K562 (cell line): ENCODE measurements around the gene MON1A. TPM values are rescaled to one million over a fixed set of nuclear protein-coding genes. Genes with fewer than 3 reads are reported as not detected.

Experiments
- ATAC-seq: fragments of 200-7000 bp; cut with Tn5 transposase; 3 replicates; pipeline ENCODE4 v1.9.1; 2020; ENCODE audit warnings: moderate library complexity
- BruUV-seq: library from RNA; stranded (reverse); fragments of 400-500 nt; replicated peaks from 2 replicates; lab custom pipeline; 2021; lab: Mats Ljungman, UMichigan
- CTCF ChIA-PET: fragments of 300-600 bp; formaldehyde crosslinking; extraction: SDS; loops from one replicate; lab custom pipeline; 2021; ENCODE audit warnings: low intra/inter-chr PET ratio; lab: Yijun Ruan, JAX
- POLR2A ChIA-PET: fragments of 300-600, 350-650 bp; sonication (Branson Sonifier 250); formaldehyde crosslinking; extraction: SDS; loops from one replicate; lab custom pipeline; 2021; ENCODE audit warnings: antibody characterized with exemption, inconsistent platforms; lab: Yijun Ruan, JAX
- DNase-seq, 4 experiments: peaks; one replicate each; pipeline versions ENCODE4 v3.0.0 to v3.0.0-alpha.2; 2011 to 2018; ENCODE audit warnings: low spot score in 3 of 4, mixed read lengths in 3 of 4; ENCODE audit errors: extremely low read depth in 1 of 4
- FAIRE-seq: peaks from 2 replicates; lab custom pipeline; 2011; peaks lifted over from hg19 to GRCh38; lab: Jason Lieb, UNC
- H2AFZ ChIP-seq: 2 replicates; pipeline ENCODE4 v1.6.0; 2011; ENCODE audit warnings: low read depth, low read length, control low read depth, inconsistent platforms
- H3K27ac ChIP-seq: fragments of 200-600 bp; 3 replicates; pipeline ENCODE4 v1.8.0; 2011; ENCODE audit warnings: low read depth, mild to moderate bottlenecking, control low read depth, inconsistent platforms, low read length, moderate library complexity, mixed read lengths; ENCODE audit errors: extremely low read depth
- H3K27me3 ChIP-seq, 2 experiments: fragments of 300-600 bp in 1 of 2; 2 replicates in 1 of 2; 3 replicates in 1 of 2; pipeline versions ENCODE4 v1.6.0 to v1.8.0; 2011; ENCODE audit warnings: inconsistent platforms in 2 of 2, low read length in 2 of 2, mild to moderate bottlenecking in 1 of 2, mixed read lengths in 1 of 2, moderate library complexity in 1 of 2; ENCODE audit not compliant: control insufficient read depth in 2 of 2, insufficient read depth in 2 of 2
- H3K36me3 ChIP-seq: fragments of 300-600 bp; 3 replicates; pipeline ENCODE4 v1.8.0; 2011; ENCODE audit warnings: mild to moderate bottlenecking, low read length, inconsistent platforms; ENCODE audit not compliant: control insufficient read depth, insufficient read depth
- H3K4me1 ChIP-seq, 2 experiments: fragments of 200-600 bp in 1 of 2; replicated peaks in 1 of 2; 2 replicates in 1 of 2; 3 replicates in 1 of 2; pipeline versions ENCODE4 v1.5.1 to v1.8.0; 2011; ENCODE audit warnings: inconsistent platforms in 2 of 2, low read length in 2 of 2, mild to moderate bottlenecking in 1 of 2, mixed read lengths in 1 of 2, moderate library complexity in 1 of 2; ENCODE audit not compliant: control insufficient read depth in 2 of 2, insufficient read depth in 2 of 2
- H3K4me2 ChIP-seq: 2 replicates; pipeline ENCODE4 v1.6.1; 2011; ENCODE audit warnings: low read length, control low read depth, inconsistent platforms, mixed read lengths; ENCODE audit not compliant: insufficient read depth
- H3K4me3 ChIP-seq: fragments of 200-600 bp; sonication (generic), shearing (Covaris generic); 2 replicates; pipeline ENCODE4 v1.5.1; 2016; ENCODE audit warnings: control low read depth, inconsistent platforms
- H3K79me2 ChIP-seq: fragments of 200-600 bp; 3 replicates; pipeline ENCODE4 v1.8.0; 2011; ENCODE audit warnings: low read length, inconsistent platforms; ENCODE audit not compliant: control insufficient read depth, insufficient read depth
- H3K9ac ChIP-seq, 2 experiments: 2 replicates each; pipeline versions ENCODE4 v1.6.0 to v1.6.1; 2011; ENCODE audit warnings: low read depth in 2 of 2, low read length in 2 of 2, control low read depth in 1 of 2, inconsistent platforms in 1 of 2, mild to moderate bottlenecking in 1 of 2, mixed read lengths in 1 of 2; ENCODE audit not compliant: insufficient read depth in 1 of 2
- H3K9me1 ChIP-seq: one replicate; pipeline ENCODE4 v1.6.0; 2011; ENCODE audit warnings: inconsistent platforms, mild to moderate bottlenecking, low read length, moderate library complexity; ENCODE audit not compliant: control insufficient read depth, insufficient read depth
- H3K9me3 ChIP-seq: replicated peaks from 2 replicates; pipeline ENCODE4 v1.5.1; 2011; ENCODE audit warnings: low read depth, low read length, inconsistent platforms; ENCODE audit not compliant: control insufficient read depth, insufficient read depth
- H4K20me1 ChIP-seq: replicated peaks from 2 replicates; pipeline ENCODE4 v1.6.1; 2011; ENCODE audit warnings: low read length, inconsistent platforms, mixed read lengths; ENCODE audit not compliant: control insufficient read depth, insufficient read depth
- CEBPB ChIP-seq: fragments of 450-650 bp; IDR thresholded peaks from 2 replicates; pipeline ENCODE4 v1.6.1; 2016; ENCODE audit warnings: missing genetic modification characterization, missing compliant biosample characterization
- CEBPG ChIP-seq, 3 experiments: fragments of 200-800 bp in 1 of 3; sonication (Bioruptor generic) in 1 of 3; sonication (generic) in 1 of 3; formaldehyde crosslinking in 1 of 3; IDR thresholded peaks in 2 of 3; conservative IDR thresholded peaks in 1 of 3; 2 replicates each; pipeline versions ENCODE4 v1.6.1 to v1.8.0; 2016 to 2022; ENCODE audit warnings: missing compliant biosample characterization in 2 of 3, missing genetic modification characterization in 2 of 3, mild to moderate bottlenecking in 1 of 3, missing genetic modification reagents in 1 of 3
- KDM1A ChIP-seq, 2 experiments: fragments of 450-650 bp; IDR thresholded peaks; 2 replicates each; pipeline ENCODE4 v1.6.1; 2016; ENCODE audit warnings: mild to moderate bottlenecking in 2 of 2
- ZC3H11A ChIP-seq: IDR thresholded peaks from 2 replicates; pipeline ENCODE4 v1.6.1; 2012; ENCODE audit warnings: low read depth, low read length, improper control_type of control experiment
- ZNF212 ChIP-seq: fragments of 450-650 bp; formaldehyde crosslinking; IDR thresholded peaks from 2 replicates; pipeline ENCODE4 v1.4.0; 2020; ENCODE audit warnings: mild to moderate bottlenecking
- ZNF224 ChIP-seq: sonication (generic); formaldehyde crosslinking; IDR thresholded peaks from 2 replicates; pipeline ENCODE4 v1.8.0; 2022; ENCODE audit warnings: mild to moderate bottlenecking, missing genetic modification reagents
- ZNF282 ChIP-seq: sonication (generic); formaldehyde crosslinking; IDR thresholded peaks from 2 replicates; pipeline ENCODE4 v1.8.1; 2023; ENCODE audit warnings: missing genetic modification reagents
- ZSCAN32 ChIP-seq: fragments of 450-650 bp; formaldehyde crosslinking; IDR thresholded peaks from 2 replicates; pipeline ENCODE4 v1.4.0; 2020; ENCODE audit warnings: mild to moderate bottlenecking, moderate library complexity
- WGBS: fragments of 100-300 bp; shearing (Covaris generic); methylation state at CpG from one replicate; pipeline ENCODE4 v1.1.6; 2016; ENCODE audit warnings: low coverage, mixed read lengths; ENCODE audit not compliant: insufficient coverage; ENCODE audit errors: missing lambda C conversion rate; 5-methylcytosine and 5-hydroxymethylcytosine counted together
- in situ Hi-C: fragments of 300-500 bp; cut with MboI; formaldehyde crosslinking; loops from 4 replicates; pipeline ENCODE4 v1.15.0; 2018; ENCODE audit warnings: inconsistent platforms, mixed read lengths
- intact Hi-C: fragments of 100-400 bp; cut with micrococcal nuclease; formaldehyde crosslinking; loops from 2 replicates; pipeline ENCODE4 v1.14.2; 2022
- polyA plus RNA-seq, 8 experiments: library from polyadenylated mRNA; depleted of rRNA in 4 of 8; stranded (reverse) in 5 of 8; unstranded in 3 of 8; fragments of >200 nt; fragmentation: Nextera tagmentation in 2 of 8; fragmentation: Illumina TruSeq in 1 of 8; extraction: Ambion mirVana in 2 of 8; extraction: Trizol in 1 of 8; gene quantifications; 2 replicates each; pipeline versions ENCODE4 v1.2.1 to v1.2.3, GENCODE V29; 2011 to 2014; ENCODE audit warnings: inconsistent platforms in 1 of 8, missing spikeins in 1 of 8
- total RNA-seq, 7 experiments: library from RNA; depleted of rRNA in 6 of 7; stranded (reverse); fragments of >200 nt in 6 of 7; fragmentation: Illumina TruSeq in 2 of 7; extraction: Trizol in 2 of 7; gene quantifications; 2 replicates each; pipeline versions ENCODE4 v1.2.1 to v1.2.3, GENCODE V29; 2011 to 2021; ENCODE audit warnings: low replicate concordance in 1 of 7

Gene MON1A
- total and polyA plus RNA-seq, 9 of the 15 experiments (the other 6 are each of a cell fraction or from before 2014, with no cell fraction given), result 1.1 to 13.8 (median 6.8) TPM

DNA sequence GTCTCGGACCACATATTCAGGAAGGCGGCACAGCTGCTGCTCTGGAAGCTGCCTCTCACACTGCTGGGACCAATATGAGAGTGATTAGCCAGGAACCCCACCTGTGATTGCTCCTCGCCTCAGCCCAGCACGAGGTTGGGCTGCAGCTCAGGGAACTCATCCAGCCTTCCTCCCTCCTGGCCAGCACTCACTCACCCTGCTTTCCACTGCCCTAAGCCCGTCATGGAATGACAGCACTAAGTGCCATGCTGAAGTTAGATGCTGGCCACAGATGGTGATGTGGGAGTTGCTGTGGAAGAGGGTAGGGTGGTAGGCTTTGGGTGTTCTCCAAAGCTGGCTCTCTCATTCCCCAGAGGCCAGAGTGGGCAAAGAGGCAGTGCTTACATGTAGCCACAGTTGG lies 33.3 kb downstream of the MON1A start:
- 53% methylated on average over 3 of the region's 5 CpGs for WGBS
- Histone ChIP-seq H3K9ac (no peak overlapping the region), H3K9me1 (no peaks in the 10 kb centered on the region), H3K4me2 (no peak overlapping the region), H3K27me3 (no peaks in the 10 kb centered on the region), H4K20me1 (no peaks in the 10 kb centered on the region), H3K9me3 (no peaks in the 10 kb centered on the region), H3K36me3 (peaks cover 4% of the 10 kb centered on the region; the same call in 1 of the 3 replicates), H3K4me1 (peaks cover 4 to 13% of the 10 kb centered on the region in 2 experiments; a peak in 4 of 5 replicates), H3K79me2 (no peaks in the 10 kb centered on the region), H2AFZ (no peak overlapping the region)
- CTCF ChIA-PET, result no interaction called here
- intact Hi-C loops (no loop called here), in situ Hi-C loops (no loop called here)
- POLR2A ChIA-PET, result interaction anchor here (0.6 kb wide), 1 partner anchor 1065 kb away, joined by 3 read pairs; no protein-coding TSS in a partner anchor
- FAIRE-seq, result no peak
- ATAC-seq, result no peak
- DNase-seq, result no peak
- no TSS peak for BruUV-seq
- TF ChIP-seq CEBPG (CRISPR knock-in tag; IDR thresholded peaks at IDR 0.05) (no peak), CEBPG (tag; conservative IDR thresholded peaks at IDR 0.05 in 1 of 2, IDR thresholded peaks at IDR 0.05 in 1 of 2) (no peak), ZNF212 (no peak), ZC3H11A (no peak), ZNF282 (CRISPR knock-in tag) (no peak), KDM1A (IDR thresholded peaks at IDR 0.05) (no peak), ZNF224 (CRISPR knock-in tag) (no peak), CEBPB (no peak), ZSCAN32 (CRISPR knock-in tag) (no peak)
- TF ChIP-seq, all 486 proteins: peak for 0
- Histone ChIP-seq H3K4me3 (no peak overlapping the region), H3K27ac (no peak overlapping the region; the same call in 2 of the 3 replicates)
